H1 (cell line): ENCODE measurements around the gene PCDHGA7. TPM values are rescaled to one million over a fixed set of nuclear protein-coding genes. Genes with fewer than 3 reads are reported as not detected.

ENCODE experiments used
- CTCF ChIA-PET: fragments of 300-600 bp; sonication (Branson Sonifier 250); formaldehyde crosslinking; loops from one replicate; lab custom pipeline; 2021; ENCODE audit not compliant: partially characterized antibody; lab: Charles Lee
- POLR2A ChIA-PET: fragments of 300-600 bp; sonication (Branson Sonifier 250); formaldehyde crosslinking; loops from one replicate; lab custom pipeline; 2021; ENCODE audit warnings: inconsistent platforms; ENCODE audit not compliant: partially characterized antibody; lab: Charles Lee
- DNase-seq, 2 experiments: peaks; one replicate each; pipeline versions ENCODE4 v3.0.0 to v3.0.0-alpha.2; 2010 to 2022; ENCODE audit warnings: low spot score in 2 of 2, low read depth in 1 of 2, mixed read lengths in 1 of 2
- FAIRE-seq: peaks from 2 replicates; lab custom pipeline; 2011; peaks lifted over from hg19 to GRCh38; lab: Jason Lieb, UNC
- H2AFZ ChIP-seq: 2 replicates; pipeline ENCODE4 v1.8.1; 2012; ENCODE audit warnings: low read length, inconsistent platforms
- H2AK5ac ChIP-seq: 2 replicates; pipeline ENCODE4 v1.6.1; 2013; ENCODE audit warnings: low read depth, low read length
- H2BK120ac ChIP-seq: replicated peaks from 2 replicates; pipeline ENCODE3; 2013; ENCODE audit warnings: low read depth, low read length, inconsistent platforms
- H2BK12ac ChIP-seq: 2 replicates; pipeline ENCODE4 v1.6.1; 2013; ENCODE audit warnings: low read depth, low read length
- H2BK15ac ChIP-seq: 2 replicates; pipeline ENCODE4 v1.6.1; 2013; ENCODE audit warnings: low read length
- H2BK20ac ChIP-seq: 2 replicates; pipeline ENCODE4 v1.6.1; 2013; ENCODE audit warnings: low read length
- H2BK5ac ChIP-seq: 2 replicates; pipeline ENCODE4 v1.6.1; 2013; ENCODE audit warnings: low read depth, low read length
- H3K14ac ChIP-seq: 2 replicates; pipeline ENCODE4 v1.6.1; 2013; ENCODE audit warnings: inconsistent platforms; ENCODE audit not compliant: insufficient read length
- H3K18ac ChIP-seq: 2 replicates; pipeline ENCODE4 v1.6.1; 2013; ENCODE audit warnings: low read length; ENCODE audit errors: extremely low read depth
- H3K23ac ChIP-seq: 2 replicates; pipeline ENCODE4 v1.6.1; 2013; ENCODE audit warnings: inconsistent platforms; ENCODE audit not compliant: insufficient read length
- H3K23me2 ChIP-seq: 2 replicates; pipeline ENCODE4 v1.6.1; 2013; ENCODE audit warnings: low read depth, low read length
- H3K27ac ChIP-seq: 2 replicates; pipeline ENCODE4 v1.6.1; 2011; ENCODE audit warnings: low read depth, low read length, inconsistent platforms
- H3K27me3 ChIP-seq, 4 experiments: replicated peaks in 1 of 4; 1 replicate in 1 of 4; 2 replicates in 3 of 4; pipeline versions ENCODE4 v1.6.1 to v1.8.1; 2011 to 2013; ENCODE audit warnings: low read length in 3 of 4, mild to moderate bottlenecking in 3 of 4, inconsistent platforms in 2 of 4, mixed read lengths in 2 of 4, moderate library complexity in 1 of 4; ENCODE audit not compliant: control insufficient read depth in 3 of 4, insufficient read depth in 3 of 4; ENCODE audit errors: extremely low read depth in 1 of 4
- H3K36me3 ChIP-seq, 4 experiments: 2 replicates each; pipeline versions ENCODE4 v1.6.1 to v1.8.1; 2011 to 2013; ENCODE audit warnings: mild to moderate bottlenecking in 4 of 4, low read length in 3 of 4, moderate library complexity in 2 of 4, control low read depth in 1 of 4, inconsistent platforms in 1 of 4; ENCODE audit not compliant: insufficient read depth in 4 of 4, control insufficient read depth in 2 of 4
- H3K4ac ChIP-seq: replicated peaks from 2 replicates; pipeline ENCODE3; 2013; ENCODE audit warnings: low read length, low read depth, mixed read lengths, inconsistent platforms; ENCODE audit not compliant: insufficient read length
- H3K4me1 ChIP-seq, 4 experiments: replicated peaks in 1 of 4; 1 replicate in 1 of 4; 2 replicates in 3 of 4; pipeline versions ENCODE4 v1.6.1 to v1.8.1; 2011 to 2013; ENCODE audit warnings: low read length in 3 of 4, inconsistent platforms in 2 of 4, mixed read lengths in 1 of 4; ENCODE audit not compliant: insufficient read depth in 4 of 4, control insufficient read depth in 3 of 4
- H3K4me2 ChIP-seq, 2 experiments: 2 replicates each; pipeline versions ENCODE4 v1.6.1 to v1.8.1; 2011 to 2013; ENCODE audit warnings: low read depth in 2 of 2, low read length in 2 of 2, control low read depth in 1 of 2, inconsistent platforms in 1 of 2, mild to moderate bottlenecking in 1 of 2; ENCODE audit not compliant: insufficient read depth in 1 of 2
- H3K4me3 ChIP-seq, 4 experiments: fragments of 200-600, 300-600 bp in 1 of 4; sonication (generic), shearing (Covaris generic), sonication (Bioruptor Twin) in 1 of 4; 2 replicates each; pipeline versions ENCODE4 v1.5.1 to v1.8.1; 2011 to 2016; ENCODE audit warnings: low read length in 4 of 4, low read depth in 3 of 4, control low read depth in 2 of 4, inconsistent platforms in 2 of 4, mild to moderate bottlenecking in 2 of 4, mixed read lengths in 1 of 4, moderate library complexity in 1 of 4; ENCODE audit not compliant: insufficient read depth in 2 of 4; ENCODE audit errors: extremely low read depth in 1 of 4
- H3K56ac ChIP-seq: replicated peaks from 2 replicates; pipeline ENCODE3; 2013; ENCODE audit warnings: low read depth, mild to moderate bottlenecking, mixed read lengths, low read length, inconsistent platforms; ENCODE audit not compliant: insufficient read length
- H3K79me1 ChIP-seq: 2 replicates; pipeline ENCODE4 v1.6.1; 2013; ENCODE audit warnings: low read depth, low read length, control low read depth
- H3K79me2 ChIP-seq, 2 experiments: 2 replicates each; pipeline versions ENCODE4 v1.6.1 to v1.8.1; 2012 to 2013; ENCODE audit warnings: low read length in 2 of 2, mild to moderate bottlenecking in 2 of 2, inconsistent platforms in 1 of 2; ENCODE audit not compliant: insufficient read depth in 2 of 2, control insufficient read depth in 1 of 2
- H3K9ac ChIP-seq, 4 experiments: replicated peaks in 1 of 4; 1 replicate in 1 of 4; 2 replicates in 3 of 4; pipeline versions ENCODE4 v1.6.1 to v1.8.1; 2011 to 2013; ENCODE audit warnings: low read depth in 3 of 4, low read length in 3 of 4, control low read depth in 2 of 4, mild to moderate bottlenecking in 2 of 4, moderate library complexity in 2 of 4, inconsistent platforms in 1 of 4; ENCODE audit errors: extremely low read depth in 1 of 4
- H3K9me3 ChIP-seq, 2 experiments: 2 replicates each; pipeline versions ENCODE4 v1.6.1 to v1.8.1; 2012 to 2013; ENCODE audit warnings: mild to moderate bottlenecking in 2 of 2, moderate library complexity in 2 of 2, control low read depth in 1 of 2, inconsistent platforms in 1 of 2, low read depth in 1 of 2, low read length in 1 of 2, mixed read lengths in 1 of 2; ENCODE audit not compliant: insufficient read depth in 2 of 2
- H4K20me1 ChIP-seq, 2 experiments: replicated peaks in 1 of 2; 2 replicates each; pipeline versions ENCODE3 to v1.8.1; 2011 to 2013; ENCODE audit warnings: inconsistent platforms in 2 of 2, low read length in 2 of 2, mild to moderate bottlenecking in 1 of 2; ENCODE audit not compliant: insufficient read depth in 2 of 2, control insufficient read depth in 1 of 2
- H4K5ac ChIP-seq: 2 replicates; pipeline ENCODE4 v1.6.1; 2013; ENCODE audit warnings: low read length, low read depth, mixed read lengths, inconsistent platforms; ENCODE audit not compliant: insufficient read length
- H4K8ac ChIP-seq: 2 replicates; pipeline ENCODE4 v1.8.0; 2013; ENCODE audit warnings: mild to moderate bottlenecking, moderate library complexity, low read length, inconsistent platforms; ENCODE audit not compliant: insufficient read depth; ENCODE audit errors: extremely low read depth
- H4K91ac ChIP-seq: replicated peaks from 2 replicates; pipeline ENCODE3; 2013; ENCODE audit warnings: low read length, mixed read lengths, inconsistent platforms; ENCODE audit not compliant: insufficient read length
- ATF3 ChIP-seq: IDR thresholded peaks from 2 replicates; pipeline ENCODE4 v1.6.1; 2011; ENCODE audit warnings: low read depth, mild to moderate bottlenecking, low read length; ENCODE audit not compliant: insufficient read depth
- RAD21 ChIP-seq, 2 experiments: IDR thresholded peaks in 1 of 2; conservative IDR thresholded peaks in 1 of 2; 2 replicates each; pipeline ENCODE4 v1.6.1; 2011; ENCODE audit warnings: low read depth in 2 of 2, low read length in 2 of 2, improper control_type of control experiment in 1 of 2, inconsistent platforms in 1 of 2, mild to moderate bottlenecking in 1 of 2, moderate library complexity in 1 of 2
- WGBS, 2 experiments: shearing (Covaris generic) in 1 of 2; methylation state at CpG; one replicate each; pipeline versions ENCODE4 v1.1.6 to v1.1.7; 2013 to 2015; ENCODE audit warnings: low lambda C conversion rate in 2 of 2, mixed read lengths in 2 of 2, inconsistent platforms in 1 of 2, low coverage in 1 of 2, missing lambda C conversion rate in 1 of 2; ENCODE audit not compliant: insufficient replicate concordance in 2 of 2, insufficient coverage in 1 of 2, insufficient read length in 1 of 2; ENCODE audit errors: extremely low coverage in 1 of 2, missing lambda C conversion rate in 1 of 2; 5-methylcytosine and 5-hydroxymethylcytosine counted together
- polyA plus RNA-seq, 7 experiments: library from polyadenylated mRNA; depleted of rRNA in 3 of 7; stranded (reverse) in 5 of 7; unstranded in 2 of 7; fragments of >200 nt in 5 of 7; fragments of 200-250 nt in 2 of 7; gene quantifications; 1 replicate in 5 of 7; 2 replicates in 1 of 7; 4 replicates in 1 of 7; pipeline versions ENCODE4 v1.2.1 to v1.2.3, GENCODE V29; 2011 to 2013; ENCODE audit warnings: missing spikeins in 2 of 7, mixed read lengths in 2 of 7
- total RNA-seq: library from RNA; stranded (reverse); fragmentation: NEBNext Ultra II Directional; extraction: Animal tissue kit (Norgen Biotek cat#: 25700); gene quantifications from 2 replicates; pipeline ENCODE4 v1.2.1, GENCODE V29; 2021

Gene PCDHGA7
- total and polyA plus RNA-seq, 2 of the 8 experiments (the other 6 are each of a cell fraction or from before 2014, with no cell fraction given) = 0.39 to 1.1 TPM

GRCh38 chr5:141393267-141393666 lies 10.7 kb downstream of the PCDHGA7 start:
- Histone ChIP-seq H3K4me3 (no peak overlapping the region), H3K9me3 (peaks cover 56 to 63% of the 10 kb centered on the region in 2 experiments)
- CTCF ChIA-PET = interaction anchor here (0.8 to 8.7 kb wide), 6 partner anchors 10 to 131 kb away, joined by 3 to 68 read pairs (median 6); partner anchors contain the start of genes PCDHGA11, PCDHGA9, PCDHGB6 and PCDHGB7

More at GRCh38 chr5:141393267-141393666, 10.7 kb downstream of the PCDHGA7 start:
- Histone ChIP-seq H3K79me2 (no peaks in the 10 kb centered on the region), H3K56ac (no peak overlapping the region), H3K4me2 (no peak overlapping the region), H3K23ac (no peak overlapping the region), H3K14ac (no peak overlapping the region), H3K79me1 (no peaks in the 10 kb centered on the region), H3K36me3 (peaks cover 3 to 29% (median 14%) of the 10 kb centered on the region in 4 experiments; a peak in 7 of 8 replicates), H3K4me1 (no peaks in the 10 kb centered on the region), H2AFZ (no peak overlapping the region), H2BK120ac (no peak overlapping the region), H3K23me2 (no peaks in the 10 kb centered on the region), H3K27me3 (no peaks in the 10 kb centered on the region; a peak in 1 of 7 replicates), H2BK20ac (no peak overlapping the region), H2BK5ac (no peak overlapping the region), H3K9ac (no peak overlapping the region), H4K8ac (no peak overlapping the region; the same call in 1 of the 2 replicates), H3K27ac (no peak overlapping the region), H3K18ac (no peak overlapping the region), H2BK12ac (no peak overlapping the region), H2BK15ac (no peak overlapping the region), H4K5ac (no peak overlapping the region), H2AK5ac (no peak overlapping the region), H4K20me1 (no peaks in the 10 kb centered on the region), H3K4ac (no peak overlapping the region), H4K91ac (no peak overlapping the region)
- no peak for TF ChIP-seq ATF3
- no peak for TF ChIP-seq RAD21 (IDR thresholded peaks at IDR 0.05 in 1 of 2, conservative IDR thresholded peaks at IDR 0.05 in 1 of 2; ENCODE audit: low read depth in 2 of 2, low read length in 2 of 2)
- POLR2A ChIA-PET = no interaction called here
- WGBS, 2 experiments = 93% methylated on average over 21 of the region's 21 CpGs; no CpG with 5 or more reads in 1 of the 2 experiments
- FAIRE-seq (no peak), DNase-seq (no peak)
